Measurements from ENCODE around the gene RAN.
A peak's percentile ranks its signal among the peaks of the same experiment; 100 is the strongest.
"Not testable (repeated sequence)": the region's sequence is repeated elsewhere in the genome, so short reads cannot be mapped to it uniquely, and the experiment has no call there.

The RAN gene

DNA sequence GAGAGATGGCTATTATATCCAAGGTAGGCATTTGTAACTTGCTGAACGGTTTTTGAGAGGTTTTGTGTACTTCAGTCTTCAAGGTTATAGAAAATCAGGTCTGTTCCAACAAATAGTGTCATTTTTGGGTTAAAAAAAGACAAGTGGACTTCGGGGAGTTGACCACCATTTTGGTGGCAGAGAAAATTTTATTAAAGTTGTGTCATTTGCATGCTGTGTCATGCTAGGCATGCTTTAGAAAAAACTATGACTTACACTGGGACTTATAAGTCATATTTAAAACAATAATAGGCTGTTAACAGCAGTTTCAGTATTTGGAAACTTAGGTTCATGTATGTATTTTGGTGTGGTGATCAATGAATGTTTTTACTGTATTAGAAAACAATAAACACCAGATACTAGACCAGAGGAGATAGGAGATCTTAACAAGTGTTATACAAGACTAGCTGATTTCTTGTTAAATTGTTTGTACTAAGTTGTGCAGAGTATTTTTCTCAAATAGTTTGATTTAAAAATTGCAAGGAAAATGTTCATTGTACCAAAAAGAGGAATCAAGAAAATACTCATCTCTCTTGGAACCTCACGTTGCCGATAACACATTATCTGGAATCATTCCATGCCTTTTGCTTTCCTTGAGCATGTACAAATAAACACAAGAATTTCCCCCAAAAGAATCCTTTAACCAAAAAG lies 1.4 kb downstream of the RAN start:
- peak in 1 of 2 donors; percentile 43 for DNase-seq (ENCODE audit: low read depth in 2 of 2)
- H3K4me3 ChIP-seq (replicated peaks in 1 of 2; ENCODE audit: low read depth in 2 of 2, low read length in 2 of 2) = peak overlapping the region; percentile 78 to 85
- TF ChIP-seq, protein P1, sequence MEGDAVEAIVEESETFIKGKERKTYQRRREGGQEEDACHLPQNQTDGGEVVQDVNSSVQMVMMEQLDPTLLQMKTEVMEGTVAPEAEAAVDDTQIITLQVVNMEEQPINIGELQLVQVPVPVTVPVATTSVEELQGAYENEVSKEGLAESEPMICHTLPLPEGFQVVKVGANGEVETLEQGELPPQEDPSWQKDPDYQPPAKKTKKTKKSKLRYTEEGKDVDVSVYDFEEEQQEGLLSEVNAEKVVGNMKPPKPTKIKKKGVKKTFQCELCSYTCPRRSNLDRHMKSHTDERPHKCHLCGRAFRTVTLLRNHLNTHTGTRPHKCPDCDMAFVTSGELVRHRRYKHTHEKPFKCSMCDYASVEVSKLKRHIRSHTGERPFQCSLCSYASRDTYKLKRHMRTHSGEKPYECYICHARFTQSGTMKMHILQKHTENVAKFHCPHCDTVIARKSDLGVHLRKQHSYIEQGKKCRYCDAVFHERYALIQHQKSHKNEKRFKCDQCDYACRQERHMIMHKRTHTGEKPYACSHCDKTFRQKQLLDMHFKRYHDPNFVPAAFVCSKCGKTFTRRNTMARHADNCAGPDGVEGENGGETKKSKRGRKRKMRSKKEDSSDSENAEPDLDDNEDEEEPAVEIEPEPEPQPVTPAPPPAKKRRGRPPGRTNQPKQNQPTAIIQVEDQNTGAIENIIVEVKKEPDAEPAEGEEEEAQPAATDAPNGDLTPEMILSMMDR (IDR thresholded peaks at IDR 0.05; ENCODE audit: low read depth, low read length) = no peak

DNA sequence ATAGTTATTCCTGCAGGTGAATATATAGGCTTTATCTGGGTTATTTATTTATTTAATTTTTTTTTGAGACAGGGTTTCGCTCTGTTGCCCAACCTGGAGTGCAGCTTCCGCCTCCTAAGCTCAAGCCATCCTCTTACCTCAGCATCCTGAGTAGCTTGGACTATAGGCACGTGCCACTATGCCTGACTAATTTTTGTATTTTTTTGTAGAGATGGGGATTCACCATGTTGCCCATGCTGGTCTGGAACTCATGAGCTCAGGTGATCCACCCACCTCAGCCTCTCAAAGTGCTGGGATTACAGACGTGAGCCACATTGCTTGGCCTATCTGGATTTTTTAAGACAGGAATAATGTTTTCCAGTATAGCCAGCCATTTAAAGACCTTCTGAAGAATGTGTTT lies 2.0 kb downstream of the RAN start:
- no peak for DNase-seq (ENCODE audit: low read depth in 2 of 2)
- TF ChIP-seq, protein P1 (IDR thresholded peaks at IDR 0.05; ENCODE audit: low read depth, low read length) = no peak
- H3K4me3 ChIP-seq (replicated peaks in 1 of 2; ENCODE audit: low read depth in 2 of 2, low read length in 2 of 2) = peak overlapping the region in 1 of 2 donors; percentile 85

DNA sequence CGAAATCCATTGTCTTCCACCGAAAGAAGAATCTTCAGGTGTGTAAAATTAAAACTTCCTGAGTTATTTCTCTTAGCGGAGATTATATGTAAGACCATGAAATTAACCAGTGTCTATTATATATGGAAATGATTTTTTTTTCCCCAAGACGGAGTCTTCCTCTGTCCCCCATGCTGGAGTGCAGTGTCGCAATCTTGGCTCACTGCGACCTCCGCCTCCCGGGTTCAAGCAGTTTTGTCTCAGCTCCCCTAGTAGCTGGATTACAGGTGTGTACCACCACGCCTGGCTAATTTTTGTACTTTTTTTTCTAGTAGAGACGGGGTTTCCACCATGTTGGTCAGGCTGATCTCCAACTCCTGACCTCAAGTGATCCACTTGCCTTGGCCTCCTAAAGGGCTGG lies 2.8 kb downstream of the RAN start:
- no peak overlapping the region for H3K4me3 ChIP-seq (replicated peaks in 1 of 2; ENCODE audit: low read depth in 2 of 2, low read length in 2 of 2)
- TF ChIP-seq, protein P1 (IDR thresholded peaks at IDR 0.05; ENCODE audit: low read depth, low read length) = no peak

DNA sequence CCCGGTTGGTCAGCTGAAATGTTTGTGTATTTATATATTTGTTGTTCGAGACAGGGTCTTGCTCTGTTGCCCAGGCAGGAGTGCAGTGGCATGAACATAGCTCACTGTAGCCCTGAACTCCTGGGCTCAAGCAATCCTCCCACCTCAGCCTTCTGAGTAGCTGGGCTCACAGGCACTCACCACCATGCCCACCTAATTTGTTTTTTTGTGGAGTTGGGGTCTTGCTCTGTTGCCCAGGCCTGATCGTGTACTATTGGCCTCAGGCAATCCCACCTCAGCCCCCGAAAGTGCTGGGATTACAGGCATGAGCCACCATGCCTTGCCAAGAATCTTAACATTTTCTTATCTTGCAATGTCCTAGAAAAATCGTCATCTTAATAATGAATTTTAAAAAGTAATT lies 3.3 kb downstream of the RAN start:
- no peak overlapping the region for H3K4me3 ChIP-seq (replicated peaks in 1 of 2; ENCODE audit: low read depth in 2 of 2, low read length in 2 of 2)
- DNase-seq (ENCODE audit: low read depth in 2 of 2) = no peak
- TF ChIP-seq, protein P1 (IDR thresholded peaks at IDR 0.05; ENCODE audit: low read depth, low read length) = no peak

More for the DNA sequence above, 2.8 kb downstream of the RAN start:
- DNase-seq (ENCODE audit: low read depth in 2 of 2) = no peak

DNA sequence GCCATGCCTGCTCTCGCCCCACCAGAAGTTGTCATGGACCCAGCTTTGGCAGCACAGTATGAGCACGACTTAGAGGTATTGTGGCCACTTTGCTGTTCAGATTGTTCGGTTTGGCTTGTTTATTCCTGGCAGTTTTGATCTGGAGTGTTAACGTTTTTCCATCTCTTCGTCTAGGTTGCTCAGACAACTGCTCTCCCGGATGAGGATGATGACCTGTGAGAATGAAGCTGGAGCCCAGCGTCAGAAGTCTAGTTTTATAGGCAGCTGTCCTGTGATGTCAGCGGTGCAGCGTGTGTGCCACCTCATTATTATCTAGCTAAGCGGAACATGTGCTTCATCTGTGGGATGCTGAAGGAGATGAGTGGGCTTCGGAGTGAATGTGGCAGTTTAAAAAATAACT lies 3.8 kb downstream of the RAN start:
- H3K4me3 ChIP-seq (replicated peaks in 1 of 2; ENCODE audit: low read depth in 2 of 2, low read length in 2 of 2); DNase-seq (ENCODE audit: low read depth in 2 of 2): not testable (repeated sequence)

DNA sequence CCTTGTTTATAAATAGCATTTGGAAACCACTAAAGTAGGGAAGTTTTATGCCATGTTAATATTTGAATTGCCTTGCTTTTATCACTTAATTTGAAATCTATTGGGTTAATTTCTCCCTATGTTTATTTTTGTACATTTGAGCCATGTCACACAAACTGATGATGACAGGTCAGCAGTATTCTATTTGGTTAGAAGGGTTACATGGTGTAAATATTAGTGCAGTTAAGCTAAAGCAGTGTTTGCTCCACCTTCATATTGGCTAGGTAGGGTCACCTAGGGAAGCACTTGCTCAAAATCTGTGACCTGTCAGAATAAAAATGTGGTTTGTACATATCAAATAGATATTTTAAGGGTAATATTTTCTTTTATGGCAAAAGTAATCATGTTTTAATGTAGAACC lies 4.4 kb downstream of the RAN start:
- TF ChIP-seq, protein P1 (IDR thresholded peaks at IDR 0.05; ENCODE audit: low read depth, low read length) = no peak
- DNase-seq (ENCODE audit: low read depth in 2 of 2) = no peak
- H3K4me3 ChIP-seq (replicated peaks in 1 of 2; ENCODE audit: low read depth in 2 of 2, low read length in 2 of 2) = no peak overlapping the region

DNA sequence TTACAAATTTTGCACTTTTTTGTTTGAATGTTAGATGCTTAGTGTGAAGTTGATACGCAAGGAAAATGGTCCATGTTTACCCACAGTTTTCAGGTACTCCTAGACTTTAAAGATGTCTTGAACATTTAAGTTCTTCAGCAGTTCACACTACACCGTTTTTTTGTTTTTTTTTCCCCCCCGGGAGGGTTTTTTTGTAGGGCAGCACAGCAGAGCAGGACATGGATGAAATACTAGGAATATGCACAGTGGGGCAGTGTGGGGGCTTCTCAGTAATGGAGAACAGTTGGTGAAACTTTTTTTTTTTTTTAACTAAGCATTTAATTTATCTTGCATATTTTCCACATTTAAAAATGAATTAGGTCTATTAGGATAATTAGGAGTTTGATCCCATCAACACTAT lies 4.9 kb downstream of the RAN start:
- H3K4me3 ChIP-seq (replicated peaks in 1 of 2; ENCODE audit: low read depth in 2 of 2, low read length in 2 of 2) = no peak overlapping the region
- TF ChIP-seq, protein P1 (IDR thresholded peaks at IDR 0.05; ENCODE audit: low read depth, low read length) = no peak
- no peak for DNase-seq (ENCODE audit: low read depth in 2 of 2)

Data from cardiac fibroblast (primary cell).